Astrocyte of the spinal cord (primary cell): ENCODE data around the gene CWC25.

Source experiments
- DNase-seq: peaks from one replicate; pipeline ENCODE4 v3.0.0; 2011; ENCODE audit warnings: low read depth, low spot score
- H3K4me3 ChIP-seq: 2 replicates; pipeline ENCODE4 v1.5.1; 2011; ENCODE audit warnings: low read depth, mild to moderate bottlenecking, low read length, moderate library complexity
- in situ Hi-C: cut with HindIII; loops from 2 replicates; pipeline ENCODE4 v1.10.0; 2017; ENCODE audit warnings: low sequenced_read_pairs
- TF ChIP-seq, protein P1 (sequence below): IDR thresholded peaks from 2 replicates; pipeline ENCODE4 v1.5.1; 2012; ENCODE audit warnings: low read depth, mild to moderate bottlenecking, low read length, inconsistent platforms

The CWC25 gene

DNA sequence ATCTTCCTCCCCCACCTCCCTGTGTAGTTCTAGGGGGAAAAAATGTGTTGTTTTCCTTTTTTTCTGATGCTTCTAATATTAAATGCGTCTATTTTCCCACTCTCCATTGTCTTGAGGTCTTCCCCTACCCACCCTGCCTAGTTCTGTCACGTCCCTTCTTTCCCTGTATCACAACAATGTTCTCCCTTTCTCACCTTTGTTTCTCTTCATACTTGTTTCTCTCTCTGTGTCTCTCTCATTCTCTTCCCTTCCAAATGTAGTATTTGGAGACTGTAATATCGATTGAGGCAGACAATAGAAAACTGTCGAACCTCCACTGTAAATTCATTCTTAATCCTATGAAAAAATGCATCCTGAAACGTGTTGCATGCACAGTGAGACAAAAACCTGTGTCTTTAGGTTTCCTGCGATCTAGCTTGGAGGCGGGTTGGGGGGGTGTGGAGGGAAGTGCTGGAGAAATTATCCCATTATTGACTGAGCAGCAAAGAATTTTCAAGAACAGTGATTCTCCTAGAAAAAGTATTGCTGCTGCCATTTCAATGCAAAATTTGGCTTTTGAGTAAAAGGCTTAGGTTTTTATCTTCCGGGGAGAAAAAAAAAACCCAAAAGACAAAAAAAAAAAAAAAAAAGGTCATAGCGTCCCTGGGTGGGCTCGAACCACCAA is 73.8 kb downstream of the CWC25 start:
- peak overlapping the region; percentile 99 for H3K4me3 ChIP-seq
- in situ Hi-C loops = no loop called here
- TF ChIP-seq, protein P1, sequence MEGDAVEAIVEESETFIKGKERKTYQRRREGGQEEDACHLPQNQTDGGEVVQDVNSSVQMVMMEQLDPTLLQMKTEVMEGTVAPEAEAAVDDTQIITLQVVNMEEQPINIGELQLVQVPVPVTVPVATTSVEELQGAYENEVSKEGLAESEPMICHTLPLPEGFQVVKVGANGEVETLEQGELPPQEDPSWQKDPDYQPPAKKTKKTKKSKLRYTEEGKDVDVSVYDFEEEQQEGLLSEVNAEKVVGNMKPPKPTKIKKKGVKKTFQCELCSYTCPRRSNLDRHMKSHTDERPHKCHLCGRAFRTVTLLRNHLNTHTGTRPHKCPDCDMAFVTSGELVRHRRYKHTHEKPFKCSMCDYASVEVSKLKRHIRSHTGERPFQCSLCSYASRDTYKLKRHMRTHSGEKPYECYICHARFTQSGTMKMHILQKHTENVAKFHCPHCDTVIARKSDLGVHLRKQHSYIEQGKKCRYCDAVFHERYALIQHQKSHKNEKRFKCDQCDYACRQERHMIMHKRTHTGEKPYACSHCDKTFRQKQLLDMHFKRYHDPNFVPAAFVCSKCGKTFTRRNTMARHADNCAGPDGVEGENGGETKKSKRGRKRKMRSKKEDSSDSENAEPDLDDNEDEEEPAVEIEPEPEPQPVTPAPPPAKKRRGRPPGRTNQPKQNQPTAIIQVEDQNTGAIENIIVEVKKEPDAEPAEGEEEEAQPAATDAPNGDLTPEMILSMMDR = no peak
- peak; percentile 60 for DNase-seq
